Cardiac fibroblast (primary cell): ENCODE data around the gene CACNA1A.
"Not testable (repeated sequence)": the region's sequence is repeated elsewhere in the genome, so short reads cannot be mapped to it uniquely, and the experiment has no call there.

ENCODE experiments used
- DNase-seq, 2 donors: peaks; one replicate each; pipeline versions ENCODE4 v3.0.0 to v3.0.0-alpha.2; 2010; ENCODE audit warnings: low read depth in 2 of 2
- H3K4me3 ChIP-seq, 2 donors: replicated peaks in 1 of 2; 1 replicate in 1 of 2; 2 replicates in 1 of 2; pipeline ENCODE4 v1.5.1; 2011; ENCODE audit warnings: low read depth in 2 of 2, low read length in 2 of 2, mild to moderate bottlenecking in 2 of 2, moderate library complexity in 1 of 2
- CTCF ChIP-seq: IDR thresholded peaks from one replicate; pipeline ENCODE4 v1.5.1; 2011; ENCODE audit warnings: low read depth, mild to moderate bottlenecking, low read length, inconsistent platforms

CACNA1A gene

GRCh38 chr19:13376537-13376936 is 129.7 kb downstream of the CACNA1A start:
- no peak for DNase-seq
- TF ChIP-seq CTCF: no peak
- H3K4me3 ChIP-seq: no peak overlapping the region

GRCh38 chr19:13373599-13373998 is 132.7 kb downstream of the CACNA1A start:
- TF ChIP-seq CTCF: no peak
- no peak for DNase-seq
- H3K4me3 ChIP-seq: no peak overlapping the region

- H3K4me3 ChIP-seq: no peak overlapping the region
- no peak for TF ChIP-seq CTCF
- DNase-seq: no peak
Observed at GRCh38 chr19:13370948-13371347, 135.3 kb downstream of the CACNA1A start.

GRCh38 chr19:13366529-13367143 is 139.6 kb downstream of the CACNA1A start:
- peak; percentile 59 for TF ChIP-seq CTCF
- no peak overlapping the region for H3K4me3 ChIP-seq
- DNase-seq: peak; percentile 49 to 58

GRCh38 chr19:13363954-13364353 is 142.3 kb downstream of the CACNA1A start:
- H3K4me3 ChIP-seq: no peak overlapping the region
- no peak for DNase-seq
- TF ChIP-seq CTCF: no peak

- no peak for TF ChIP-seq CTCF
- no peak for DNase-seq
- no peak overlapping the region for H3K4me3 ChIP-seq
Observed at GRCh38 chr19:13363245-13363644, 143.0 kb downstream of the CACNA1A start.

GRCh38 chr19:13362668-13363067 is 143.6 kb downstream of the CACNA1A start:
- no peak for DNase-seq
- TF ChIP-seq CTCF: no peak
- H3K4me3 ChIP-seq: no peak overlapping the region

GRCh38 chr19:13361726-13362125 is 144.6 kb downstream of the CACNA1A start:
- H3K4me3 ChIP-seq, DNase-seq: not testable (repeated sequence)
